ENCODE data around the gene BRIX1.
"Not testable (repeated sequence)": the region's sequence is repeated elsewhere in the genome, so short reads cannot be mapped to it uniquely, and the experiment has no call there.

BRIX1 gene

DNA sequence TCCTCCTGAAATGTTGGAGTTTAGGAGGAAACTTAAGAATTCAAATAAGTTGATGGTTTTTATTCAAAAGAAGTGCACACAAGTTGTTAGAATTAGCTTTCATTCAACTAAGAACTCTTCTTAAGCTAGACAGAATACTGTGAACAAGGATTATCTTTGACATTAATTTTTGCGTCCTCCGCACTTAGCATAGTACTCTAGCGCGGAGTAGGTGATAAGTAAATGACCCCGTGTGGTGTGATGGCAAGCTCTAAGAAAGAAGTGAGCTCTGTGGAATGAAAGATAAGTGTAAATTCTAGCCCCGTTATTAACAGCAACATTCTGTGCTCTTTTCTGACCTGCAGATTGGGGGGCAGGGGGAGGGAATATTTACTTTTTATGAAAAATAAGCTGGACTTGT lies 1.0 kb downstream of the BRIX1 start:
- no peak for DNase-seq

DNA sequence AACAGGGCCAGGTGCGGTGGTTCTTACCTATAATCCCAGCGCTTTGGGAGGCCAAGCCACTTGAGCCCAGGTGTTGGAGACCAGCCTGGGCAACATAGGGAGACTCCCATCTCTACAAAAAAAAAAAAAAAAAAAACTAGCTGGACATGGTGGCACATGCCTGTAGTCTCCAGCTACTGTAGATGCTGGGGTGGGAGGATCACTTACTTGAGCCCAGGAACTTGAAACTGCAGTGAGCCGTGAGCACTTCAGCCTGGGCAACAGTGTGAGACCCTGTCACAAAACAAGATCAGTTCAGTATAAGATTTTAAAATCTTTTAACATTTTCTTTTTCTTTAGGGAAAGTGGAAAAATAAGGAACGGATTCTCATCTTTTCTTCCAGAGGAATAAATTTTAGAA lies 2.5 kb downstream of the BRIX1 start:
- DNase-seq = no peak

DNA sequence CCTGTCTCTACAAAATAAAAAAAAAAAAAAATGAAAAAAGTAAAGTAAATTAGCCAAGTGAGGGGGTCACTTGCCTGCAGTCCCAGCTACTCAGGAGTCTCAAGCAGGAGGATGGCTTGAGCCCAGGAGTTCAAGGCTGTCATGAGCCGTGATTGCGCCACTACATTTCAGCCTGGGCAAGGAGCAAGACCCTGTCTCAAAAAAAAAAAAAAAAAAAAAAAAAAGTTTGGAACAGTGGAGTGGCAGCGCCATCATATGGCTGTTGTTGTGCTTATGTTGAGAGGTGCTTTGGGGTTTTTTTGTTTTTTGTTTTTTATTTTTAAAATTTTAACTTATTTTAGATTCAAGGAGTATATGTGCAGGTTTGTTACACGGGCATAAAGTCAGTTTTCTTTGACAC lies 3.6 kb downstream of the BRIX1 start:
- no peak for DNase-seq

DNA sequence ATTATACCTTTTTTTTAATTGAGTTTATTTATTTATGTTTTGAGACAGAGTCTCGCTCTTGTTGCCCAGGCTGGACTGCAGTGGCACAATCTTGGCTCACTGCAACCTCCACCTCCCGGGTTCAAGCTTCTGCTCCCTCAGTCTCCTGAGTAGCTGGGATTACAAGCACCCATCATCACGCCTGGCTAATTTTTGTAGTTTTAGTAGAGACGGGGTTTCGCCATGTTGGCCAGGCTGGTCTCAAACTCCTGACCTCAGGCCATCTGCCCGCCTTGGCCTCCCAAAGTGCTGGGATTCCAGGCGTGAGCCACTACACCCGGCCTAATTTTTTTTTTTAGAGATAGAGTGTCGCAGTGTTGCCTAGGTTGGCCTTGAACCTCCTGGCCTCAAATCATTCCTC lies 7.7 kb downstream of the BRIX1 start:
- DNase-seq = not testable (repeated sequence)

DNA sequence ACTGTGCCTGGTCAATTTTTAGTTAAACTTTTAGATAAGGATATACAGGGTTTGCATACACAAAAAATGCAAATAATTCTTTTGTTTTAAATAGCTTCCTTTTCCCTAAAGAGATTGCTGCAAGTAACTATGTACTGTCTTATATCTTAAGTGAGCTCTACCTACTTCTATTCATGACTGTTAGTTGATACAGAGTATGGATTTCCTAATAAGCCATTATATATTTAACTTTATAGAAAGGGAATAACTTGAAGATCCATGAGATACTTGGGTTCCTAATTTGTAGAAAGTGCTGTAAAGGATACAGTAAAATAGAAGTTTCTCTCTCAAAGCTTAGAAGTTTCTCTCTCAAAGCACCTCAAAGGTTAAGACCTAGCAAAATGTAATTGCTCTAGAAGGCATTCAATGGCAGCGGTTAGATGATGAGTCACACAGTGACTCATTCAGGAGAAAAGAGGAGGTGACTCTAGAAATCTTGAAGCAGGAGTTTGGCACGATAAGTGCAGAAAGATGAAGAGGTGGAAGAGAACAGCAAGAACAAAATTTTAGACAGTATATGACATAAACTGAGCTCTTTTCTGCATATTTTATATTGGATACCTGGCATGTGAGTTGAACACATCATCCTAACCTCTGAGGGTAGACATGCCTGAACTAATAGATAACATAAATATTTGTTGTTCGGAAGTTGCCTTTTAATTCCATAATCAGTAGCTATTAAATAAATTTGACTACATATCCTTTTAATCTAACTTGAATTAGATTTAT lies 8.4 kb downstream of the BRIX1 start:
- peak in 1 of 2 experiments; percentile 52 for DNase-seq

DNA sequence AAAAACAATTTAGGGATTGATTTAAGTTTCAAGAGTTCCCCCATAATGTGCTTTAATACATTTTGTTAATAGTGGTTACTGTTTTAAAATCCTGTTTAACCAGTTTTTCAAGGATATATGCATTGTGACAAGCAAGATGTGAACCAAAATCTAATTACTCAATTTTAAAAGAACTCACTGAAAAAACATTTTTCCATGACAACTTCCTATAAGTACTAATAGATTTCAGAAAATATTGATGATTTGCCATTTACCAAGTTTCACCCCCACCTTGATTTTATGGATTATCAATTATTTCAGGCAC lies 8.9 kb downstream of the BRIX1 start:
- DNase-seq = no peak

DNA sequence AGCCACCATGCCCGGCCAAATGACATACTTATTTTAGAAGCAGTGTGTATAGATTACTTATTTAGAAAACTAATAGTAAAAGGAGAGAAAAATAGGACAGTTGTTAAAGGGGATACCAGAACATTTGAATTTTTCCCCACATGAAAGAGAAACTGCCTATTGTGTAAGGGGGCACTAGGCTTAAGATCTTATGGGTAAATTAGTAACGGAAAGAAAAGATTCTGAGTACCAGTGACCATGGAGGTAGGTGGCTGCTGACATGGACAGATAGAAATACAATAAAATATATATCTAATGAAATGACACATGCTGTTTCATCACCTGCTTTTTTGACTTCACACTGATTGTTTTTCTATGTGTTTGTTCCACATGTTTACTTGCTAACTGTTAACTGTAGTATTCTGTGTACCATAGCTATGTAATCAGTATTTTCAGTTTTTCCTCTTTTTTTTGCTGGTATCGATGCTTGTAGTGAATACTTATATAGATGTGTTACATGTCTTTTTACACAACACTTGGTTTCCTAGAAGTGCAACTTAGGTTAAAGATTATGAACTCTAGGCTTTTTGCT lies 10.9 kb downstream of the BRIX1 start:
- DNase-seq = no peak

- no peak for DNase-seq
Observed at GRCh38 chr5:34927785-34928184, 12.3 kb downstream of the BRIX1 start.

- DNase-seq = no peak
Observed at GRCh38 chr5:34928267-34928666, 12.8 kb downstream of the BRIX1 start.

GRCh38 chr5:34929134-34929719 lies 13.7 kb downstream of the BRIX1 start, which contains the start of gene DNAJC21:
Gene DNAJC21 (plus strand): TSS chr5:34929559. CDS start chr5:34929820, 261 bp downstream.
- DNase-seq = peak; percentile 98 to 99

DNA sequence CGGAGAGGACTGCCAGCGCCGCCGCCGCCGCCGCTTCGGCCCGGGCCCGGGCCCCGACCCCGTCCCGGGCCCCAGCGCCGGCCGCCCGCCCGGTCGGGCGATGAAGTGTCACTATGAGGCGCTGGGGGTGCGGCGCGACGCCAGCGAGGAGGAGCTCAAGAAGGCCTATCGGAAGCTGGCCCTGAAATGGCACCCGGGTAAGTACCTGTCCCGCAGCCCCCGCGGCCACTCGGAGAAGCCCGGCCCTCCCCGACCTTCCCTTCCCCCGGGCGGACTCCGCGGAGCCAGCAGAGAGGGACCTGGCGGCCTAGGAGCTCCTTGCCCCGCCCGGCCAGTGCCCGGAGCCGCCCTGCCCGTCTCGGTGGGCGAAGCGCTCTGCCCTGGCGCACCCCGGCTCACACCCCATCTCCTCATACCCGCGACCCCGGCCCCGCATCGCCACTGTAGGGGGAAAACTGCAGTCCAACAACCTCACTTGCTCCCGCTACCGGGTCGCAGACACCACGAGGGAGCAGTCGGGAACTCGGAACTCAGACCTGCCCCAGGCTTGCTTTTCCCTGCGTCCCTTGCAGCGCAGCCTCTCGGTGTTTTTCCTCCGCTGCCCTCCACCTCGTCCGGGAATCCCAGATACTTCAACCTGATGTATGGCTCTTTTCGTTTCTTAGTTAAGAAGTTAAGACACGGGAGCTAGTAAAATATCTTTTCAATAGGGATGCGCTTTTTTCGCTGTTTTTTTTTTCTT lies 14.4 kb downstream of the BRIX1 start:
- peak; percentile 71 to 75 for DNase-seq

DNA sequence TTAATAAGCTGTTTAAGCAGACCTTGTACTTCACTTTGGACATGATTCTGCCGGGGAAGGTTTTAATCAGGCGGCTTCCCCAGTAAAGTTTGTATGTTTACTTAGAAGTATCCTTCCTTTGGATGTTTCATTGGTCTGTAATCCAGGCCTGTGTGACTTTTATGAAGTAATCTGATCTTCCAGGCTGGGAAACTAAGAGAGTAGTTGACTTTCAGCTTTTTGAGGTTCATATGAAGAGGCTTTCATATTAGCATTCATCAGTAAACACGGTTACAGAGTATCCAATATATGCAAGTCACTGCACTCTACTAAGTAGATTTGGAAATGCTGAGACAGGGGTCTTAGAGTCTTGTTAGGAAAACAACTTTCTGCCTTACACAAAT lies 14.9 kb downstream of the BRIX1 start:
- DNase-seq = no peak

- DNase-seq = no peak
Observed at GRCh38 chr5:34930870-34931269, 15.4 kb downstream of the BRIX1 start.

GRCh38 chr5:34932947-34933346 lies 17.4 kb downstream of the BRIX1 start:
- DNase-seq = no peak

- DNase-seq = no peak
Observed at GRCh38 chr5:34941936-34942335, 26.4 kb downstream of the BRIX1 start.

DNA sequence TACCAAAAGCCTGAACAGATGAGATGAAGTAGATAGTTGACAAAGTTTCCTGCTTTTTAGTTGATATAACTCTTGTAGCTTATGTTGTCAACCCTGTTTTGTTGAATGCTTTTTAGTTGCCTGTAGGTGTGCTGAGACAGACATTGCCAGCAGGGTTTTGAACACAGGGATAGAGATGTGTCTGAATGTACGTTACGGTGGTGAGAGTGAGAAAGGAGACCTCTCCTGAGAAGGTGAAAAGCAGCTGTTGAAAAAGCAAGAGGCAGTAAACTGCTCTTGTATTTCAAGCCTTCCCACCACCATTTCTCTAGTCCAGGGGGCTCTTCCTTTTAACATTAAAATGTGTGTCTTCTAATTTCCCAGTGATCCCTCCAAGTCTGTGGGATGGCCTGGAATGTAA lies 28.5 kb downstream of the BRIX1 start:
- DNase-seq = no peak

DNA sequence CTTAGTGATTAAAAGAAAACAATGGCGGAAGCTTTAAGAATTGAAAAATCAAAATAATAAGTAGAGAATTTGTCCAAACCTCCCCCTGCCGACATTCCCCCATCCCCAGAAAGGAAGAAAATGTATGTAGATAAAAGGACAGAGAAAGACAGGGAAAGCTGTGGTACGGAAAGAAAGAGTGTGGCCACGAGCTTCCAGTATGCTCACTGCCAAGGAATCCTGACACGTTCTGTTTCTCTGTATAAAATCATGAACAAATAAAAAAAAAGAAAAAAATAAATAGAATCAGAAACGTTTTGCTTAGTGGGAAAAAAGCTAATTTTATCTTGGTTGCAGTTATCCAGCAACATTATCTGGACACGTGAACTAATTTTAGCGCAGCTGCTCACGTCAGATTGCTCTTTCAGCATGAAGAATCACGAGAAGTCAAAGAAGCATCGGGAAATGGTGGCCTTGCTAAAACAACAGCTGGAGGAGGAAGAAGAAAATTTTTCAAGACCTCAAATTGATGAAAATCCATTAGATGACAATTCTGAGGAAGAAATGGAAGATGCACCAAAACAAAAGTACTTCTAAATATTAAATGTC lies 29.0 kb downstream of the BRIX1 start:
- no peak for DNase-seq

DNA sequence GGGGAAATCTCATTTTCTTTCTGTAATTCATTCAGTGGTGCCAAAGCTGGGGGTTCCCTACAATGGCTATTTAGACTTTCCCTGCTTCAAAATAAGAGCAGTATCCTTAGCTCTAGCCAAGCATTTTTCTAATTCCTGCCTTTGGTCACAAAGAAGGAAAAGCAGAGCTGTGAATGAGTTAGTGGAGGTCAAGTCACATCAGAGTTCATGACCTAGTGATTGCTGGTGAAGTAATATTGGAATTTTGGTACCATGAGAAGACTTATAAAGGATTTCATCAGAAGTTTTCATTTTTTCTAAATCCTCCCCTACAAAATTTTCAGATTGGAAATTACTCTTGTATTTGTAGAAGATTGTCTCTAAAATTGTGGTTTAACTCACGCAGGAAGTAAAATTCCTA lies 41.8 kb downstream of the BRIX1 start:
- DNase-seq = no peak

DNA sequence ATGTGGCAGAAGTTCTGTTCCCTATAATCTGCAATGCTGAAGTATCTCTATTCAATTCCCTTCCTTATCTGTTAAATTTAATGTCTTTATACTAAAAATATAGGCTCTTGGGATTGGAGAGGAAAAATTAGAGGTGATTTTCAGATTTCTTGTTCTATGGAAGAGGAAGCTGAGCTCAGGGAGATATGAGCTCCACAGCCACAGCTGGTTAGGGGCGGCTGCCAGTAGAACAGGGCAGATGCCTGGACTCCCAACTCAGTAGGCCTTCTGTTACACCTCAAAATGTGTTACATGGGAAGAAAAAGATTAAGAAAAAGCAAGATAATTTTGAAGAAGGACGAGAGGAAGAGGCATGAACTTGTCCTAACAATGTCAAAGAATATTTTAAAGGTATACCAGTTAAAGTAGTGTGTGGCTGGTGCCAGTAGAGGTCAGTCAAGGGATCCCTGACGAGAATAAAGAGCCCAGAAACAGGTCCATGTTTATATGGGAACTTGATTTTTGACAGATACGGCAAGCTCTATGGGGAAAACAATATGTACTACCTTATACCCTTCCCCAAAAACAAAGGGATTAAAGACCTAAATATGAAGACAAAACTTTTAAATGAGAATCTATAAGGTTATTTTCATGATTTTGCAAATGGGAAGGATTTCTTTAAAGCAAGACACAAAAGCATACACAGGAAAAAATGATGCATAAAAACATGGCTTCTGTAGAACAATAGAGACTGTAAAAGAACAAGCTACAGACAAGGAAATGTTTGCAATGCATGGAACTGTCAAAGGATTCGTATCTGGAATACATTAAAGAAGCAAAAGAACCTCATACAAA lies 42.6 kb downstream of the BRIX1 start:
- no peak for DNase-seq

DNA sequence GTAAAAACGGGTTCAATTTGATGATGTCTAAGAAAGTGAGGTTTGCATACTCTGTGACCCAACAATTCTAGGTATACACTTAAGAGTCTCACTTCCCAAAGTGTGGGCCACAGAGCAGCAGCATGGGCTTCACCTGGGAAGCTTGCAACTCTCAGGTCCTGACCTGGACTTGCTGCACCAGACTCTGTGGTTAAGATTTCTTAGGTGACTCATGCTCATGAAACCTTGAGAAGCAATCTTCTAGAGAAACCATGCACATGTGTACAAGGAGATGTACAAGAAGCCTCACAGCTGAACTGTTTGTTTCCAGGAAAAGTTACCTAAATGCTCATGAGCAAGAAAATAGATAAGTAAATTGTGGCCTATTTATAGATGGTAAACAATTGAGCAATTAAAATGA lies 43.8 kb downstream of the BRIX1 start:
- no peak for DNase-seq

GRCh38 chr5:34967540-34967939 lies 52.0 kb downstream of the BRIX1 start:
- DNase-seq = no peak

- DNase-seq = no peak
Observed at GRCh38 chr5:34968258-34968657, 52.7 kb downstream of the BRIX1 start.

DNA sequence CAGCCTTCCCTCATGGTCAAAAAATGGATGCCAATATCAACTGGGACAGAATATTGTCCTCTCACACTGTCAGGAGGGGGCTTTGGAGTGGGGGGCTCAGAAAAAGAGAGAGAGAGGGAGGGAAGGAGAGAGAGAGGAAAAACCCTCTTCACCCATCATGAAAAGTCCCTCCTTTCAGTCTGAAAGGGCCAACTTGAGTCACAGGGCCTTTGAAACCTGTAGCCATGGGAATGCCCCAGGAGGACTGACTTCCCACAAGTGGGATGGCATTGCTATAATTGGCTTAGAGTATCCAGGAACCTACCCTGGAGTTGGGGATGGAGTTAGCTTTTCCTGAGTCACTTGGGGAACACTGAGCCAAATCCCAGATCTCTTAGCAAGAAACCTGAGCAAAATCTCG lies 55.0 kb downstream of the BRIX1 start:
- DNase-seq = no peak
